ENCODE data around the gene RBP5. TPM values are rescaled to one million over a fixed set of nuclear protein-coding genes. Genes with fewer than 3 reads are reported as not detected.

RBP5 gene
- total and polyA plus RNA-seq, 10 of the 15 experiments (the other 5 are each of a cell fraction or from before 2014, with no cell fraction given): 0.11 to 1.1 (median 0.31) TPM; not detected in 4

- no peak for TF ChIP-seq PBX3 (IDR thresholded peaks at IDR 0.05; ENCODE audit: insufficient replicate concordance, low read depth, low read length)
These were observed 27.8 kb upstream of the RBP5 start (continued) for GRCh38 chr12:7156259-7157197.

DNA sequence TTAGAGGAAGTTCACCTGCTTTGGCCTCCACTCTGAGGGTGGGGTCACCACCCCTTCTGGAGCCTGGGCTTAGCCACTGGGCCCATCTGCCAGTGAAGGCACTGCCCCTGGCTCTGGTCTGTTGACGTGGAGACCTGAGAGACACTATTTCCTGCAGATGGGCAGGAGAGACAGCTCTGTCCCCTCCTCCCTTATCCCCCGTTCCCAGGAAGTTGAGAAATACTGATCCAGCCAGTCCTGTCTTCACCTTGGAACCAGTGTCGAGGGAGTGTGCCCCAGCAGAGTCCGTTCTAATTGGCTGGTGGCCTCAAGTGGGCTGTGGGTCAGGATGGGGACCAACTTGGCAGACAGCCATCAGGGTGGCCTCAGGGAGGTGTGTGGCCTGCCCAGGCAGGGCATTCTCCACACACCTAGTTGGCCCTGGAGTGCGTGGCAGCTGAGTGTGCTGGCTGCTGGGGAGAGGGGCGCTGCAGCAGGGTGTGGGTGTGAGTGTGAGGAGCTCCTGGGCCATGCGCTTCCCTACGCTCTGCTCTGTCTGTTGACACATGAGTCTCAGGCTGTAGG is 26.9 kb upstream of the RBP5 start:
- Histone ChIP-seq H3K9ac (ENCODE audit: control insufficient read depth, insufficient read depth, low read length) (no peak overlapping the region), H3K9me3 (replicated peaks; ENCODE audit: control insufficient read depth, insufficient read depth, low read length) (no peaks in the 10 kb centered on the region), H3K4me3 (no peak overlapping the region), H3K36me3 (ENCODE audit: control insufficient read depth in 2 of 2, insufficient read depth in 2 of 2, low read length in 1 of 2) (peaks cover 2 to 5% of the 10 kb centered on the region in 2 experiments), H4K20me1 (ENCODE audit: control insufficient read depth, insufficient read depth) (no peaks in the 10 kb centered on the region), H3K27me3 (replicated peaks in 1 of 2; ENCODE audit: control insufficient read depth in 2 of 2, insufficient read depth in 2 of 2, low read length in 1 of 2) (no peaks in the 10 kb centered on the region), H3K4me2 (ENCODE audit: control insufficient read depth, insufficient read depth) (no peak overlapping the region), H3K27ac (ENCODE audit: control insufficient read depth, insufficient read depth) (no peak overlapping the region), H3K79me2 (ENCODE audit: control insufficient read depth, insufficient read depth, low read length) (no peaks in the 10 kb centered on the region), H3K4me1 (ENCODE audit: control insufficient read depth, insufficient read depth, low read length) (no peaks in the 10 kb centered on the region), H2AFZ (ENCODE audit: control insufficient read depth, low read depth, low read length) (no peak overlapping the region)
- DNase-seq (ENCODE audit: low read depth, low spot score) (no peak), FAIRE-seq (no peak), ATAC-seq (no peak)
- in situ Hi-C loops (cut with MboI) (no loop called here), intact Hi-C loops (cut with micrococcal nuclease; ENCODE audit: unreplicated experiment) (no loop called here)
- TF ChIP-seq, protein P1, sequence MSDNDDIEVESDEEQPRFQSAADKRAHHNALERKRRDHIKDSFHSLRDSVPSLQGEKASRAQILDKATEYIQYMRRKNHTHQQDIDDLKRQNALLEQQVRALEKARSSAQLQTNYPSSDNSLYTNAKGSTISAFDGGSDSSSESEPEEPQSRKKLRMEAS (IDR thresholded peaks at IDR 0.05; ENCODE audit: low read depth, low read length): no peak
- TF ChIP-seq ASH2L (IDR thresholded peaks at IDR 0.05; ENCODE audit: borderline replicate concordance, low read depth): no peak
- TF ChIP-seq BHLHE40 (IDR thresholded peaks at IDR 0.05; ENCODE audit: borderline replicate concordance in 1 of 2, low read depth in 2 of 2, low read length in 1 of 2): no peak
- POLR2A ChIA-PET: no interaction called here
- CTCF ChIA-PET: interaction anchor here (0.6 to 0.9 kb wide), 2 partner anchors 14 to 482 kb away, joined by 3 read pairs; no protein-coding TSS in a partner anchor
- WGBS (ENCODE audit: insufficient coverage, insufficient replicate concordance, low lambda C conversion rate, missing lambda C conversion rate): 83% methylated on average over 8 of the region's 8 CpGs
- RAD21 ChIA-PET (ENCODE audit: unreplicated experiment): interaction anchor here (1.0 kb wide), 1 partner anchor 24 kb away, joined by 3 read pairs; no protein-coding TSS in a partner anchor
- no TSS peak for BruUV-seq (replicated peaks)
- SMC1A ChIA-PET (ENCODE audit: uncharacterized antibody, unreplicated experiment): no interaction called here
